ENCODE measurements around the gene IL19. TPM values are rescaled to one million over a fixed set of nuclear protein-coding genes. Genes with fewer than 3 reads are reported as not detected.
A peak's percentile ranks its signal among the peaks of the same experiment; 100 is the strongest.

Gene IL19
- total and polyA plus RNA-seq, 9 of the 15 experiments (the other 6 are each of a cell fraction or from before 2014, with no cell fraction given) = not detected

GRCh38 chr1:206735553-206736031 lies 35.0 kb upstream of the IL19 start (continued):
- TF ChIP-seq ZBTB11 (CRISPR knock-in tag; IDR thresholded peaks at IDR 0.05) (peak in 1 of 3 experiments; percentile 82; a peak in 2 of 6 replicates), IRF2 (CRISPR knock-in tag; IDR thresholded peaks at IDR 0.05) (no peak; the same call in 1 of the 2 replicates), ZNF324 (CRISPR knock-in tag; IDR thresholded peaks at IDR 0.05) (no peak), BCOR (IDR thresholded peaks at IDR 0.05) (peak; percentile 84; the same call in 1 of the 2 replicates), ZFX (CRISPR knock-in tag; IDR thresholded peaks at IDR 0.05) (no peak), ZNF764 (CRISPR knock-in tag; IDR thresholded peaks at IDR 0.05; ENCODE audit: low read depth) (no peak; the same call in 1 of the 2 replicates), DPF2 (IDR thresholded peaks at IDR 0.05) (peak; percentile 90), GATA2 (CRISPR knock-in tag; IDR thresholded peaks at IDR 0.05) (peak; percentile 98), PHB2 (IDR thresholded peaks at IDR 0.05; ENCODE audit: low read depth) (peak; percentile 91), HDAC8 (tag; IDR thresholded peaks at IDR 0.05) (no peak), STAT5A (IDR thresholded peaks at IDR 0.05; ENCODE audit: borderline replicate concordance, low read length) (peak; percentile 93), EP300 (IDR thresholded peaks at IDR 0.05; ENCODE audit: low read length) (peak; percentile 92), EP400 (IDR thresholded peaks at IDR 0.05) (no peak)

Data from K562 (cell line).